IMR-90 (cell line): ENCODE data around the gene GIPC3. TPM values are rescaled to one million over a fixed set of nuclear protein-coding genes. Genes with fewer than 3 reads are reported as not detected.

ENCODE experiments used
- ATAC-seq: fragments of 200-7000 bp; cut with Tn5 transposase; 2 replicates; pipeline ENCODE4 v1.9.1; 2020; ENCODE audit warnings: low read depth, mild to moderate bottlenecking, moderate library complexity
- BruUV-seq: library from RNA; stranded (reverse); fragments of 400-500 nt; replicated peaks from 2 replicates; lab custom pipeline; 2021; lab: Mats Ljungman, UMichigan
- CTCF ChIA-PET: fragments of 300-600 bp; formaldehyde crosslinking; extraction: SDS; loops from one replicate; lab custom pipeline; 2021; ENCODE audit warnings: antibody characterized with exemption; lab: Yijun Ruan, JAX
- POLR2A ChIA-PET: fragments of 300-600 bp; sonication (Branson Sonifier 250); formaldehyde crosslinking; loops from one replicate; lab custom pipeline; 2022; ENCODE audit warnings: antibody characterized with exemption; ENCODE audit not compliant: unreplicated experiment; lab: Charles Lee
- DNase-seq: peaks from one replicate; pipeline ENCODE4 v3.0.0; 2013
- H2AFZ ChIP-seq: replicated peaks from 2 replicates; pipeline ENCODE3; 2013; ENCODE audit warnings: low read length, mild to moderate bottlenecking; ENCODE audit not compliant: poor library complexity
- H2AK5ac ChIP-seq: 2 replicates; pipeline ENCODE4 v1.6.1; 2013; ENCODE audit warnings: low read depth, low read length, inconsistent platforms
- H2AK9ac ChIP-seq: replicated peaks from 2 replicates; pipeline ENCODE3; 2013; ENCODE audit warnings: mild to moderate bottlenecking, low read depth, low read length, moderate library complexity; ENCODE audit not compliant: poor library complexity
- H2BK120ac ChIP-seq: 2 replicates; pipeline ENCODE4 v1.6.1; 2013; ENCODE audit warnings: low read depth, low read length, inconsistent platforms
- H2BK15ac ChIP-seq: 3 replicates; pipeline ENCODE4 v1.6.1; 2013; ENCODE audit warnings: low read depth, low read length, inconsistent platforms
- H2BK20ac ChIP-seq: 2 replicates; pipeline ENCODE4 v1.6.1; 2013; ENCODE audit warnings: low read depth, mild to moderate bottlenecking, inconsistent platforms, low read length, moderate library complexity
- H2BK5ac ChIP-seq: 2 replicates; pipeline ENCODE4 v1.6.1; 2013; ENCODE audit warnings: mild to moderate bottlenecking, low read depth, low read length, inconsistent platforms; ENCODE audit not compliant: poor library complexity, severe bottlenecking
- H3K14ac ChIP-seq: replicated peaks from 2 replicates; pipeline ENCODE4 v1.6.1; 2013; ENCODE audit warnings: low read depth, low read length, inconsistent platforms
- H3K18ac ChIP-seq: 2 replicates; pipeline ENCODE4 v1.6.1; 2013; ENCODE audit warnings: low read depth, low read length, control low read depth
- H3K23ac ChIP-seq: 2 replicates; pipeline ENCODE4 v1.6.1; 2013; ENCODE audit warnings: low read depth, low read length, inconsistent platforms
- H3K27ac ChIP-seq: 2 replicates; pipeline ENCODE4 v1.5.1; 2013; ENCODE audit warnings: mild to moderate bottlenecking, control low read depth, low read length; ENCODE audit not compliant: insufficient read depth
- H3K27me3 ChIP-seq: 2 replicates; pipeline ENCODE4 v1.6.1; 2013; ENCODE audit warnings: low read length; ENCODE audit not compliant: control insufficient read depth, insufficient read depth
- H3K36me3 ChIP-seq: 2 replicates; pipeline ENCODE4 v1.6.1; 2013; ENCODE audit warnings: low read length, mixed read lengths; ENCODE audit not compliant: control insufficient read depth, insufficient read depth
- H3K4ac ChIP-seq: 2 replicates; pipeline ENCODE4 v1.6.1; 2013; ENCODE audit warnings: low read depth, low read length, inconsistent platforms
- H3K4me1 ChIP-seq: 2 replicates; pipeline ENCODE4 v1.6.1; 2013; ENCODE audit warnings: low read length, mixed read lengths; ENCODE audit not compliant: control insufficient read depth, insufficient read depth
- H3K4me2 ChIP-seq: 2 replicates; pipeline ENCODE4 v1.6.1; 2013; ENCODE audit warnings: low read depth, mild to moderate bottlenecking, control low read depth, low read length, moderate library complexity
- H3K4me3 ChIP-seq: 2 replicates; pipeline ENCODE4 v1.5.1; 2013; ENCODE audit warnings: low read depth, mild to moderate bottlenecking, control low read depth, low read length, moderate library complexity; ENCODE audit not compliant: insufficient read depth
- H3K56ac ChIP-seq: 2 replicates; pipeline ENCODE4 v1.6.1; 2013; ENCODE audit warnings: low read length, inconsistent platforms; ENCODE audit not compliant: insufficient read depth; ENCODE audit errors: extremely low read depth
- H3K79me1 ChIP-seq, 2 experiments: 2 replicates each; pipeline ENCODE4 v1.6.1; 2013; ENCODE audit warnings: low read length in 2 of 2, inconsistent platforms in 1 of 2, low read depth in 1 of 2
- H3K9ac ChIP-seq: 2 replicates; pipeline ENCODE4 v1.6.1; 2013; ENCODE audit warnings: low read depth, low read length, control low read depth
- H3K9me1 ChIP-seq: 2 replicates; pipeline ENCODE4 v1.6.1; 2013; ENCODE audit warnings: low read length, inconsistent platforms; ENCODE audit not compliant: insufficient read depth
- H3K9me3 ChIP-seq: 2 replicates; pipeline ENCODE4 v1.6.1; 2013; ENCODE audit warnings: low read length; ENCODE audit not compliant: control insufficient read depth, insufficient read depth
- H4K20me1 ChIP-seq: 2 replicates; pipeline ENCODE4 v1.6.1; 2013; ENCODE audit warnings: low read length, inconsistent platforms; ENCODE audit not compliant: insufficient read depth
- H4K5ac ChIP-seq: 2 replicates; pipeline ENCODE4 v1.6.1; 2013; ENCODE audit warnings: mild to moderate bottlenecking, low read depth, low read length, control low read depth
- H4K8ac ChIP-seq, 2 experiments: 2 replicates each; pipeline ENCODE4 v1.6.1; 2013; ENCODE audit warnings: low read depth in 2 of 2, low read length in 2 of 2, control low read depth in 1 of 2, inconsistent platforms in 1 of 2
- H4K91ac ChIP-seq: 2 replicates; pipeline ENCODE4 v1.6.1; 2013; ENCODE audit warnings: low read depth, low read length, inconsistent platforms; ENCODE audit not compliant: insufficient read depth
- BHLHE40 ChIP-seq: fragments of 150-350 bp; IDR thresholded peaks from 2 replicates; pipeline ENCODE4 v1.6.1; 2016; ENCODE audit warnings: mild to moderate bottlenecking, low read depth, low read length
- CHD1 ChIP-seq: IDR thresholded peaks from 2 replicates; pipeline ENCODE4 v1.6.1; 2012; ENCODE audit warnings: low read depth, low read length, improper control_type of control experiment
- FOS ChIP-seq: fragments of 150-350 bp; IDR thresholded peaks from 2 replicates; pipeline ENCODE4 v1.6.1; 2016; ENCODE audit warnings: low read depth, low read length
- MAFK ChIP-seq: IDR thresholded peaks from 2 replicates; pipeline ENCODE4 v1.6.1; 2012; ENCODE audit warnings: low read depth, low read length, improper control_type of control experiment
- MAZ ChIP-seq: IDR thresholded peaks from 2 replicates; pipeline ENCODE4 v1.6.1; 2012; ENCODE audit warnings: low read depth, mild to moderate bottlenecking, low read length, improper control_type of control experiment, moderate library complexity, borderline replicate concordance
- MXI1 ChIP-seq: IDR thresholded peaks from 2 replicates; pipeline ENCODE4 v1.6.1; 2012; ENCODE audit warnings: low read depth, mild to moderate bottlenecking, low read length, moderate library complexity, borderline replicate concordance
- NFE2L2 ChIP-seq: fragments of 150-350 bp; IDR thresholded peaks from 2 replicates; pipeline ENCODE4 v1.6.1; 2016; ENCODE audit warnings: low read depth, mild to moderate bottlenecking, low read length
- POLR2A ChIP-seq: IDR thresholded peaks from 2 replicates; pipeline ENCODE4 v1.6.1; 2012; ENCODE audit warnings: mild to moderate bottlenecking, low read depth, low read length
- RAD21 ChIP-seq: IDR thresholded peaks from 2 replicates; pipeline ENCODE4 v1.6.1; 2012; ENCODE audit warnings: low read length, improper control_type of control experiment
- RCOR1 ChIP-seq: IDR thresholded peaks from 2 replicates; pipeline ENCODE4 v1.6.1; 2012; ENCODE audit warnings: mild to moderate bottlenecking, low read length, improper control_type of control experiment; ENCODE audit not compliant: insufficient replicate concordance
- RFX5 ChIP-seq: IDR thresholded peaks from 2 replicates; pipeline ENCODE4 v1.8.0; 2012; ENCODE audit warnings: low read depth, mild to moderate bottlenecking, low read length, moderate library complexity
- USF2 ChIP-seq: fragments of 150-350 bp; IDR thresholded peaks from 2 replicates; pipeline ENCODE4 v1.6.1; 2017; ENCODE audit warnings: mild to moderate bottlenecking, antibody characterized with exemption, low read length, low read depth
- WGBS, 2 experiments: methylation state at CpG; one replicate each; pipeline versions ENCODE4 v1.1.5 to v1.1.7; 2013; ENCODE audit warnings: missing lambda C conversion rate in 2 of 2; ENCODE audit not compliant: insufficient read length in 1 of 2; ENCODE audit errors: extremely low coverage in 2 of 2; 5-methylcytosine and 5-hydroxymethylcytosine counted together
- dilution Hi-C: fragments of 300-500 bp; cut with HindIII; formaldehyde crosslinking; loops from one replicate; pipeline ENCODE4 v1.14.3; 2018; ENCODE audit warnings: low sequenced_read_pairs; ENCODE audit not compliant: unreplicated experiment
- in situ Hi-C: fragments of 300-500 bp; cut with MboI; formaldehyde crosslinking; loops from 3 replicates; pipeline ENCODE4 v1.14.3; 2019; ENCODE audit warnings: low sequenced_read_pairs, inconsistent platforms, mixed read lengths
- intact Hi-C: fragments of 100-400 bp; cut with micrococcal nuclease; formaldehyde crosslinking; loops from 2 replicates; pipeline ENCODE4 v1.10.0; 2022
- polyA plus RNA-seq, 3 experiments: library from polyadenylated mRNA; depleted of rRNA; stranded (reverse); fragments of >200 nt; gene quantifications; 2 replicates each; pipeline ENCODE4 v1.2.3, GENCODE V29; 2012; ENCODE audit warnings: low replicate concordance in 1 of 3
- total RNA-seq: library from RNA; depleted of rRNA; stranded (reverse); fragments of >200 nt; gene quantifications from 2 replicates; pipeline ENCODE4 v1.2.3, GENCODE V29; 2012
- TF ChIP-seq, protein P1 (sequence below): conservative IDR thresholded peaks from 2 replicates; pipeline ENCODE4 v1.5.1; 2012; ENCODE audit warnings: mild to moderate bottlenecking, low read depth, low read length, improper control_type of control experiment

GIPC3 gene
- total and polyA plus RNA-seq, 2 of the 4 experiments (the other 2 are of a cell fraction) = under 0.01 to 0.36 TPM

- no peak for TF ChIP-seq CHD1
- no peak for TF ChIP-seq RCOR1
These were observed 53.2 kb downstream of the GIPC3 start (continued) for GRCh38 chr19:3638208-3639193.

- Histone ChIP-seq H3K36me3 (peaks cover 43% of the 10 kb centered on the region), H3K9ac (no peak overlapping the region), H2BK20ac (no peak overlapping the region), H3K18ac (no peak overlapping the region), H3K27me3 (no peaks in the 10 kb centered on the region), H3K4me2 (no peak overlapping the region), H3K56ac (no peak overlapping the region), H2AK9ac (no peak overlapping the region), H2BK120ac (no peak overlapping the region), H2AK5ac (no peak overlapping the region), H2BK5ac (no peak overlapping the region), H2BK15ac (no peak overlapping the region), H4K5ac (no peak overlapping the region), H3K9me1 (no peaks in the 10 kb centered on the region), H4K20me1 (peaks cover 3% of the 10 kb centered on the region; the same call in 1 of the 2 replicates), H3K4me3 (no peak overlapping the region), H3K9me3 (no peaks in the 10 kb centered on the region), H3K79me1 (no peaks in the 10 kb centered on the region; a peak in 1 of 4 replicates), H3K23ac (no peak overlapping the region), H3K4me1 (no peaks in the 10 kb centered on the region), H3K4ac (no peak overlapping the region), H4K91ac (no peak overlapping the region), H2AFZ (no peak overlapping the region), H3K14ac (no peak overlapping the region), H4K8ac (no peak overlapping the region), H3K27ac (no peak overlapping the region)
- intact Hi-C loops (no loop called here), dilution Hi-C loops (no loop called here), in situ Hi-C loops (no loop called here)
- ChIA-PET POLR2A (no interaction called here), CTCF (no interaction called here)
- ATAC-seq (no peak), DNase-seq (no peak)
- BruUV-seq = no TSS peak
- 100% methylated on average over 2 of the region's 13 CpGs; no CpG with 5 or more reads in 1 of the 2 experiments for WGBS, 2 experiments
- no peak for TF ChIP-seq USF2
- no peak for TF ChIP-seq BHLHE40
- no peak for TF ChIP-seq MXI1
- TF ChIP-seq POLR2A = no peak
- no peak for TF ChIP-seq FOS
- no peak for TF ChIP-seq RAD21
- no peak for TF ChIP-seq MAZ
- no peak for TF ChIP-seq RFX5
- TF ChIP-seq NFE2L2 = no peak
- TF ChIP-seq RCOR1 = no peak
- TF ChIP-seq, protein P1, sequence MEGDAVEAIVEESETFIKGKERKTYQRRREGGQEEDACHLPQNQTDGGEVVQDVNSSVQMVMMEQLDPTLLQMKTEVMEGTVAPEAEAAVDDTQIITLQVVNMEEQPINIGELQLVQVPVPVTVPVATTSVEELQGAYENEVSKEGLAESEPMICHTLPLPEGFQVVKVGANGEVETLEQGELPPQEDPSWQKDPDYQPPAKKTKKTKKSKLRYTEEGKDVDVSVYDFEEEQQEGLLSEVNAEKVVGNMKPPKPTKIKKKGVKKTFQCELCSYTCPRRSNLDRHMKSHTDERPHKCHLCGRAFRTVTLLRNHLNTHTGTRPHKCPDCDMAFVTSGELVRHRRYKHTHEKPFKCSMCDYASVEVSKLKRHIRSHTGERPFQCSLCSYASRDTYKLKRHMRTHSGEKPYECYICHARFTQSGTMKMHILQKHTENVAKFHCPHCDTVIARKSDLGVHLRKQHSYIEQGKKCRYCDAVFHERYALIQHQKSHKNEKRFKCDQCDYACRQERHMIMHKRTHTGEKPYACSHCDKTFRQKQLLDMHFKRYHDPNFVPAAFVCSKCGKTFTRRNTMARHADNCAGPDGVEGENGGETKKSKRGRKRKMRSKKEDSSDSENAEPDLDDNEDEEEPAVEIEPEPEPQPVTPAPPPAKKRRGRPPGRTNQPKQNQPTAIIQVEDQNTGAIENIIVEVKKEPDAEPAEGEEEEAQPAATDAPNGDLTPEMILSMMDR = no peak
- no peak for TF ChIP-seq MAFK
These were observed 54.2 kb downstream of the GIPC3 start for GRCh38 chr19:3639479-3639878.
